ENCODE data around the gene NDST1. TPM values are rescaled to one million over a fixed set of nuclear protein-coding genes. Genes with fewer than 3 reads are reported as not detected.
A peak's percentile ranks its signal among the peaks of the same experiment; 100 is the strongest.

The NDST1 gene
- total and polyA plus RNA-seq, 2 experiments from 2014 or later, result 39.1 to 129 TPM

GRCh38 chr5:150508828-150509227, 897 bp downstream of the NDST1 start:
- Histone ChIP-seq H3K27ac (no peak overlapping the region), H4K20me1 (ENCODE audit: insufficient read depth) (no peaks in the 10 kb centered on the region), H3K4me1 (ENCODE audit: insufficient read depth) (peaks cover 50% of the 10 kb centered on the region), H3K79me2 (ENCODE audit: insufficient read depth) (peaks cover 100% of the 10 kb centered on the region), H3K9me3 (ENCODE audit: low read depth) (no peaks in the 10 kb centered on the region), H3K4me2 (ENCODE audit: unreplicated experiment) (no peak overlapping the region), H3K4me3 (no peak overlapping the region), H3K27me3 (replicated peaks; ENCODE audit: insufficient read depth) (no peaks in the 10 kb centered on the region), H3K9ac (no peak overlapping the region), H2AFZ (no peak overlapping the region), H3K9me2 (ENCODE audit: insufficient read depth) (no peaks in the 10 kb centered on the region), H3F3A (ENCODE audit: insufficient read depth) (peaks cover 28% of the 10 kb centered on the region), H3K36me3 (ENCODE audit: low read depth) (no peaks in the 10 kb centered on the region; the same call in 1 of the 2 replicates)
- 67 to 85% methylated on average over 4 of the region's 4 CpGs for WGBS, 2 experiments (ENCODE audit: low coverage in 1 of 2, low lambda C conversion rate in 2 of 2, missing lambda C conversion rate in 2 of 2)
- DNase-seq, result no peak
- TF ChIP-seq EZH2 (IDR thresholded peaks at IDR 0.05; ENCODE audit: insufficient read depth, poor library complexity, severe bottlenecking) (no peak), EZH2phosphoT487 (IDR thresholded peaks at IDR 0.05; ENCODE audit: insufficient read depth, low read depth) (no peak)
- in situ Hi-C loops (cut with MboI), result no loop called here

GRCh38 chr5:150509992-150510391, 2.1 kb downstream of the NDST1 start:
- peaks cover 100% of the 10 kb centered on the region for H3K79me2 ChIP-seq (ENCODE audit: insufficient read depth)
- H3K9me3 ChIP-seq (ENCODE audit: low read depth), result no peaks in the 10 kb centered on the region
- H3K4me2 ChIP-seq (ENCODE audit: unreplicated experiment), result no peak overlapping the region
- H4K20me1 ChIP-seq (ENCODE audit: insufficient read depth), result no peaks in the 10 kb centered on the region
- no peak overlapping the region; the same call in 1 of the 2 replicates for H3K9ac ChIP-seq
- H3K27ac ChIP-seq, result peak overlapping the region; percentile 87; the same call in 1 of the 2 replicates
- no peak for DNase-seq
- peaks cover 52% of the 10 kb centered on the region for H3K4me1 ChIP-seq (ENCODE audit: insufficient read depth)
- H3K36me3 ChIP-seq (ENCODE audit: low read depth), result no peaks in the 10 kb centered on the region; the same call in 1 of the 2 replicates
- WGBS, 2 experiments (ENCODE audit: low coverage in 1 of 2, low lambda C conversion rate in 2 of 2, missing lambda C conversion rate in 2 of 2), result 89 to 94% methylated on average over 6 to 7 of the region's 7 CpGs
- H3F3A ChIP-seq (ENCODE audit: insufficient read depth), result peaks cover 40% of the 10 kb centered on the region
- no peaks in the 10 kb centered on the region for H3K9me2 ChIP-seq (ENCODE audit: insufficient read depth)
- H2AFZ ChIP-seq, result no peak overlapping the region
- H3K4me3 ChIP-seq, result no peak overlapping the region
- TF ChIP-seq EZH2phosphoT487 (IDR thresholded peaks at IDR 0.05; ENCODE audit: insufficient read depth, low read depth) (no peak), EZH2 (IDR thresholded peaks at IDR 0.05; ENCODE audit: insufficient read depth, poor library complexity, severe bottlenecking) (no peak)
- H3K27me3 ChIP-seq (replicated peaks; ENCODE audit: insufficient read depth), result no peaks in the 10 kb centered on the region
- in situ Hi-C loops (cut with MboI), result no loop called here

DNA sequence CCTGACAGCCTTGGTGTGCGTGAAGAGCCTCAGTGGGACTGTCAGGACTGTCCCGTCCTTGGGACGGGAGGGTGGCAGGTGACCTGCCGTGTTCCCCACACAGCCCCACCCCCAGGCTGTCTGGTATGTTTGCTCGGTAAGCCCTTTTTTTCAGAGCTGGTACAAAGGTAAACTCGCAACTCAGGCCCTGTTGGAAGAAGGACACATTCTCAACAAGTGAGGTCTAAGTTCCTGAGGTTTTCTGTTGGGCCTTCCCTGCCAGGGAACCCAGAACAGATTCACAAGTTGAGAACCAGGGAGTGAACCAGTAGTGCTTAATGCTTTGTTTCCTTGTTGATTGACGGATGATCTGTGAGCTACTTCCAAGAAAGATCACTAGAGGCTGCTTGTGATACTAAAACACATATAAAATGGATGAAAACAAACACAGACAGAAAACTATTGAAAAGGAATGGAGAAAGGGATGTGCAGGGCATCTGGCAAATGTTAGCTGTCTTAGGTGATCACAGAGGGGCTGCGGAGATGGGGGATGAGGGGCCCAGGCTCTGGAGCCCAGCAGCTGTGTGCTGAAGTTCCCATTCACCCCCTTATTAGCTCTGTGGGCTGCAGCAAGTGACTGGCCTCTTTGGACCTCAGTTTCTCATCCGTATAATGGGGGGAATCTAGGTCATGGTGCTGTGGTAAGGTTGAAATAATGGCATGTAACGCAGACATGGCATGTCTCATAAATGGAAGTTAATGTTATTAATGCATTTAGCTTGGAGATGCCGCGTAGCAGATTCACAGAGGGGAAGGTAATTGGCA, 2.7 kb downstream of the NDST1 start:
- TF ChIP-seq EZH2phosphoT487 (IDR thresholded peaks at IDR 0.05; ENCODE audit: insufficient read depth, low read depth), result no peak
- TF ChIP-seq EZH2 (IDR thresholded peaks at IDR 0.05; ENCODE audit: insufficient read depth, poor library complexity, severe bottlenecking), result no peak
- Histone ChIP-seq H3K9me2 (ENCODE audit: insufficient read depth) (no peaks in the 10 kb centered on the region), H3K36me3 (ENCODE audit: low read depth) (no peaks in the 10 kb centered on the region; the same call in 1 of the 2 replicates), H3F3A (ENCODE audit: insufficient read depth) (peaks cover 43% of the 10 kb centered on the region), H3K27me3 (replicated peaks; ENCODE audit: insufficient read depth) (no peaks in the 10 kb centered on the region), H4K20me1 (ENCODE audit: insufficient read depth) (no peaks in the 10 kb centered on the region), H3K4me1 (ENCODE audit: insufficient read depth) (peaks cover 53% of the 10 kb centered on the region), H3K9me3 (ENCODE audit: low read depth) (no peaks in the 10 kb centered on the region), H3K27ac (peak overlapping the region; percentile 87), H3K9ac (peak overlapping the region; percentile 60), H3K4me2 (ENCODE audit: unreplicated experiment) (peak overlapping the region; percentile 33), H3K4me3 (no peak overlapping the region), H3K79me2 (ENCODE audit: insufficient read depth) (peaks cover 96% of the 10 kb centered on the region), H2AFZ (no peak overlapping the region)
- WGBS, 2 experiments (ENCODE audit: low coverage in 1 of 2, low lambda C conversion rate in 2 of 2, missing lambda C conversion rate in 2 of 2), result 86 to 91% methylated on average over 12 of the region's 12 CpGs
- peak; percentile 20 for DNase-seq
- in situ Hi-C loops (cut with MboI), result no loop called here

GRCh38 chr5:150511578-150512367, 3.8 kb downstream of the NDST1 start:
- peak; percentile 90 for DNase-seq
- peak overlapping the region; percentile 33 for H3K4me2 ChIP-seq (ENCODE audit: unreplicated experiment)
- H3K79me2 ChIP-seq (ENCODE audit: insufficient read depth), result peaks cover 96% of the 10 kb centered on the region
- no peak overlapping the region for H3K4me3 ChIP-seq
- no peaks in the 10 kb centered on the region for H3K27me3 ChIP-seq (replicated peaks; ENCODE audit: insufficient read depth)
- H3K27ac ChIP-seq, result peak overlapping the region; percentile 87
- H3K9me2 ChIP-seq (ENCODE audit: insufficient read depth), result no peaks in the 10 kb centered on the region
- H3K9me3 ChIP-seq (ENCODE audit: low read depth), result no peaks in the 10 kb centered on the region
- H2AFZ ChIP-seq, result no peak overlapping the region
- no peaks in the 10 kb centered on the region for H3K36me3 ChIP-seq (ENCODE audit: low read depth)
- in situ Hi-C loops (cut with MboI), result no loop called here
- peak overlapping the region; percentile 60 for H3K9ac ChIP-seq
- H3K4me1 ChIP-seq (ENCODE audit: insufficient read depth), result peaks cover 63% of the 10 kb centered on the region
- peaks cover 53% of the 10 kb centered on the region for H3F3A ChIP-seq (ENCODE audit: insufficient read depth)
- no peaks in the 10 kb centered on the region for H4K20me1 ChIP-seq (ENCODE audit: insufficient read depth)
- 21 to 23% methylated on average over 7 of the region's 7 CpGs for WGBS, 2 experiments (ENCODE audit: low coverage in 1 of 2, low lambda C conversion rate in 2 of 2, missing lambda C conversion rate in 2 of 2)
- TF ChIP-seq EZH2 (IDR thresholded peaks at IDR 0.05; ENCODE audit: insufficient read depth, poor library complexity, severe bottlenecking) (no peak), EZH2phosphoT487 (IDR thresholded peaks at IDR 0.05; ENCODE audit: insufficient read depth, low read depth) (no peak)

All from GM23248 (cell line).